GM12878 (cell line): Measurements from ENCODE around the gene CDKL4. TPM values are rescaled to one million over a fixed set of nuclear protein-coding genes. Genes with fewer than 3 reads are reported as not detected.

Experiments used
- ATAC-seq: fragments of 200-7000 bp; cut with Tn5 transposase; 3 replicates; pipeline ENCODE4 v1.9.1; 2020; ENCODE audit warnings: mild to moderate bottlenecking, moderate library complexity
- BruUV-seq: library from RNA; stranded (reverse); fragments of 400-500 nt; replicated peaks from 2 replicates; lab custom pipeline; 2021; lab: Mats Ljungman, UMichigan
- CTCF ChIA-PET: fragments of 300-600 bp; sonication (Branson Sonifier 250); formaldehyde crosslinking; extraction: SDS; loops from one replicate; lab custom pipeline; 2021; ENCODE audit warnings: inconsistent platforms; lab: Yijun Ruan, JAX
- POLR2A ChIA-PET: fragments of 350-600 bp; formaldehyde crosslinking; extraction: SDS; loops from one replicate; lab custom pipeline; 2021; ENCODE audit warnings: inconsistent platforms; lab: Charles Lee
- RAD21 ChIA-PET: fragments of 300-600 bp; sonication (Branson Sonifier 250); formaldehyde crosslinking; loops from one replicate; lab custom pipeline; 2023; ENCODE audit warnings: antibody characterized with exemption; ENCODE audit not compliant: unreplicated experiment; lab: Charles Lee
- SMC1A ChIA-PET: fragments of 300-600 bp; sonication (Branson Sonifier 250); formaldehyde crosslinking; loops from one replicate; lab custom pipeline; 2023; ENCODE audit not compliant: unreplicated experiment, uncharacterized antibody; lab: Charles Lee
- DNase-seq: peaks from one replicate; pipeline ENCODE4 v3.0.0-alpha.2; 2011; ENCODE audit warnings: low read depth, low spot score
- FAIRE-seq: peaks from 3 replicates; lab custom pipeline; 2011; peaks lifted over from hg19 to GRCh38; lab: Jason Lieb, UNC
- H2AFZ ChIP-seq: 2 replicates; pipeline ENCODE4 v1.6.0; 2011; ENCODE audit warnings: low read depth, low read length, control low read depth; ENCODE audit not compliant: control insufficient read depth
- H3K27ac ChIP-seq: 2 replicates; pipeline ENCODE4 v1.5.1; 2011; ENCODE audit warnings: control low read depth; ENCODE audit not compliant: control insufficient read depth, insufficient read depth
- H3K27me3 ChIP-seq, 2 experiments: replicated peaks in 1 of 2; 2 replicates each; pipeline versions ENCODE4 v1.6.0 to v1.6.1; 2011; ENCODE audit warnings: low read length in 1 of 2; ENCODE audit not compliant: control insufficient read depth in 2 of 2, insufficient read depth in 2 of 2
- H3K36me3 ChIP-seq, 2 experiments: 2 replicates each; pipeline ENCODE4 v1.5.1; 2011; ENCODE audit warnings: low read length in 1 of 2; ENCODE audit not compliant: control insufficient read depth in 2 of 2, insufficient read depth in 2 of 2
- H3K4me1 ChIP-seq: 2 replicates; pipeline ENCODE4 v1.6.1; 2011; ENCODE audit warnings: mild to moderate bottlenecking, low read length, moderate library complexity, mixed read lengths; ENCODE audit not compliant: control insufficient read depth, insufficient read depth
- H3K4me2 ChIP-seq: 2 replicates; pipeline ENCODE4 v1.6.0; 2011; ENCODE audit warnings: control low read depth; ENCODE audit not compliant: control insufficient read depth, insufficient read depth
- H3K4me3 ChIP-seq: fragments of 200-600 bp; sonication (generic); 2 replicates; pipeline ENCODE4 v1.5.1; 2016
- H3K79me2 ChIP-seq: 2 replicates; pipeline ENCODE4 v1.6.0; 2011; ENCODE audit warnings: low read length; ENCODE audit not compliant: control insufficient read depth, insufficient read depth
- H3K9ac ChIP-seq: 2 replicates; pipeline ENCODE4 v1.8.0; 2011; ENCODE audit warnings: low read length, control low read depth, mixed read lengths; ENCODE audit not compliant: control insufficient read depth, insufficient read depth
- H3K9me3 ChIP-seq: replicated peaks from 3 replicates; pipeline ENCODE4 v1.5.1; 2011; ENCODE audit warnings: mild to moderate bottlenecking, low read length; ENCODE audit not compliant: control insufficient read depth, insufficient read depth
- H4K20me1 ChIP-seq: 2 replicates; pipeline ENCODE4 v1.6.0; 2011; ENCODE audit not compliant: control insufficient read depth, insufficient read depth
- BACH1 ChIP-seq: fragments of 450-650 bp; IDR thresholded peaks from 2 replicates; pipeline ENCODE4 v1.6.1; 2017; ENCODE audit warnings: mild to moderate bottlenecking, borderline replicate concordance
- CEBPZ ChIP-seq: fragments of 150-350 bp; IDR thresholded peaks from 2 replicates; pipeline ENCODE4 v1.6.1; 2016; ENCODE audit warnings: low read depth, low read length
- EED ChIP-seq: sonication (generic); IDR thresholded peaks from 2 replicates; pipeline ENCODE4 v1.6.1; 2016; ENCODE audit warnings: antibody characterized with exemption, low read depth
- KDM1A ChIP-seq: fragments of 200-600 bp; sonication (generic); IDR thresholded peaks from 2 replicates; pipeline ENCODE4 v1.6.1; 2016; ENCODE audit warnings: borderline replicate concordance
- MLLT1 ChIP-seq: fragments of 450-650 bp; IDR thresholded peaks from 2 replicates; pipeline ENCODE4 v1.6.1; 2016; ENCODE audit warnings: mild to moderate bottlenecking
- NR2F1 ChIP-seq: fragments of 450-650 bp; conservative IDR thresholded peaks from 2 replicates; pipeline ENCODE4 v1.6.1; 2017; ENCODE audit warnings: mild to moderate bottlenecking
- NRF1 ChIP-seq: conservative IDR thresholded peaks from 2 replicates; pipeline ENCODE4 v1.6.1; 2011; ENCODE audit warnings: mild to moderate bottlenecking, low read depth, low read length, improper control_type of control experiment
- RB1 ChIP-seq: fragments of 450-650 bp; formaldehyde crosslinking; IDR thresholded peaks from 2 replicates; pipeline ENCODE4 v1.6.1; 2017; ENCODE audit warnings: mild to moderate bottlenecking, borderline replicate concordance
- SKIL ChIP-seq: fragments of 450-650 bp; IDR thresholded peaks from 2 replicates; pipeline ENCODE4 v1.6.1; 2017; ENCODE audit warnings: mild to moderate bottlenecking, low read depth, inconsistent platforms; ENCODE audit not compliant: poor library complexity, severe bottlenecking
- TCF7 ChIP-seq: IDR thresholded peaks from 2 replicates; pipeline ENCODE4 v1.6.1; 2014; ENCODE audit warnings: antibody characterized with exemption, borderline replicate concordance
- YBX1 ChIP-seq: fragments of 450-650 bp; IDR thresholded peaks from 2 replicates; pipeline ENCODE4 v1.6.1; 2016; ENCODE audit warnings: antibody characterized with exemption
- ZNF384 ChIP-seq: IDR thresholded peaks from 2 replicates; pipeline ENCODE4 v1.6.1; 2012; ENCODE audit warnings: low read depth, mild to moderate bottlenecking, low read length, improper control_type of control experiment, borderline replicate concordance
- WGBS: methylation state at CpG from one replicate; pipeline ENCODE4 v1.1.6; 2016; ENCODE audit warnings: low lambda C conversion rate; ENCODE audit not compliant: insufficient replicate concordance, insufficient coverage; ENCODE audit errors: missing lambda C conversion rate; 5-methylcytosine and 5-hydroxymethylcytosine counted together
- in situ Hi-C: fragments of 300-500 bp; cut with MboI; formaldehyde crosslinking; loops from 9 replicates; pipeline ENCODE4 v1.14.3; 2018; ENCODE audit warnings: mixed read lengths
- intact Hi-C: fragments of 100-400 bp; cut with micrococcal nuclease; formaldehyde crosslinking; loops from one replicate; pipeline ENCODE4 v1.14.2; 2022; ENCODE audit not compliant: unreplicated experiment
- polyA plus RNA-seq, 11 experiments: library from polyadenylated mRNA; depleted of rRNA in 4 of 11; unstranded in 6 of 11; stranded (reverse) in 5 of 11; fragments of >200 nt; fragmentation: Nextera tagmentation in 4 of 11; fragmentation: Illumina TruSeq in 1 of 11; extraction: Ambion mirVana in 4 of 11; extraction: Trizol in 1 of 11; gene quantifications; 1 replicate in 1 of 11; 2 replicates in 10 of 11; pipeline versions ENCODE4 v1.2.1 to v1.2.3, GENCODE V29; 2011 to 2016; ENCODE audit warnings: inconsistent platforms in 2 of 11, missing spikeins in 2 of 11, low read depth in 1 of 11
- total RNA-seq, 4 experiments: library from RNA; depleted of rRNA in 3 of 4; stranded (reverse); fragments of >200 nt in 3 of 4; fragmentation: Illumina TruSeq in 1 of 4; extraction: Trizol in 1 of 4; gene quantifications; 2 replicates each; pipeline versions ENCODE4 v1.2.1 to v1.2.3, GENCODE V29; 2013 to 2021

CDKL4 gene
- total and polyA plus RNA-seq, 10 of the 15 experiments (the other 5 are each of a cell fraction or from before 2014, with no cell fraction given), result not detected

GRCh38 chr2:39227628-39228412 lies 15.9 kb downstream of the CDKL4 start:
- no TSS peak for BruUV-seq
- Histone ChIP-seq H3K9ac (no peak overlapping the region; the same call in 1 of the 2 replicates), H3K4me1 (peaks cover 3% of the 10 kb centered on the region; the same call in 1 of the 2 replicates), H3K27ac (no peak overlapping the region), H3K79me2 (no peaks in the 10 kb centered on the region), H3K4me2 (peak overlapping the region; percentile 25; the same call in 1 of the 2 replicates), H4K20me1 (no peaks in the 10 kb centered on the region), H3K36me3 (no peaks in the 10 kb centered on the region), H2AFZ (peak overlapping the region; percentile 83), H3K4me3 (no peak overlapping the region), H3K27me3 (no peaks in the 10 kb centered on the region), H3K9me3 (no peaks in the 10 kb centered on the region)
- CTCF ChIA-PET, result interaction anchor here (0.7 to 9.3 kb wide), 35 partner anchors 12 to 304 kb away, joined by 3 to 319 read pairs (median 4); partner anchors contain the start of gene SOS1
- POLR2A ChIA-PET, result interaction anchor here (0.7 to 2.4 kb wide), 2 partner anchors 107 to 280 kb away, joined by 3 to 17 read pairs; partner anchors contain the start of gene SOS1
- RAD21 ChIA-PET, result interaction anchor here (0.6 to 6.1 kb wide), 18 partner anchors 14 to 279 kb away, joined by 3 to 160 read pairs (median 4); partner anchors contain the start of gene SOS1
- DNase-seq, result peak; percentile 28
- intact Hi-C loops, result loop anchor here (1.0 kb wide), 2 partner anchors 108 to 169 kb away; no protein-coding TSS in a partner anchor
- peak; percentile 93 for ATAC-seq
- peak; percentile 84 for FAIRE-seq
- in situ Hi-C loops, result loop anchor here (5.0 kb wide), 2 partner anchors 166 to 281 kb away; no protein-coding TSS in a partner anchor
- SMC1A ChIA-PET, result interaction anchor here (0.6 to 4.7 kb wide), 32 partner anchors 12 to 874 kb away, joined by 3 to 145 read pairs (median 4); partner anchors contain the start of gene SOS1
- 16% methylated on average over 9 of the region's 9 CpGs for WGBS
- no peak for TF ChIP-seq EED
- TF ChIP-seq KDM1A, result no peak
- TF ChIP-seq NR2F1, result no peak
- TF ChIP-seq ZNF384, result peak; percentile 61; the same call in 1 of the 2 replicates
- no peak for TF ChIP-seq YBX1
- no peak for TF ChIP-seq TCF7
- no peak for TF ChIP-seq NRF1
- TF ChIP-seq CEBPZ, result no peak
- TF ChIP-seq BACH1, result no peak
- no peak for TF ChIP-seq MLLT1
- TF ChIP-seq RB1, result peak; percentile 44; the same call in 1 of the 2 replicates
- TF ChIP-seq SKIL, result no peak
